GM23248 (cell line): ENCODE results near the gene CHST11.

ENCODE experiments used
- EZH2 ChIP-seq: fragments of 200-600 bp; sonication (generic); IDR thresholded peaks from 2 replicates; pipeline ENCODE4 v1.6.1; 2018; ENCODE audit warnings: antibody characterized with exemption, mild to moderate bottlenecking; ENCODE audit not compliant: insufficient read depth, poor library complexity, severe bottlenecking
- EZH2phosphoT487 ChIP-seq: fragments of 200-600 bp; sonication (generic); IDR thresholded peaks from 2 replicates; pipeline ENCODE4 v1.6.1; 2018; ENCODE audit warnings: antibody characterized with exemption, moderate library complexity, mild to moderate bottlenecking, low read depth; ENCODE audit not compliant: insufficient read depth

DNA sequence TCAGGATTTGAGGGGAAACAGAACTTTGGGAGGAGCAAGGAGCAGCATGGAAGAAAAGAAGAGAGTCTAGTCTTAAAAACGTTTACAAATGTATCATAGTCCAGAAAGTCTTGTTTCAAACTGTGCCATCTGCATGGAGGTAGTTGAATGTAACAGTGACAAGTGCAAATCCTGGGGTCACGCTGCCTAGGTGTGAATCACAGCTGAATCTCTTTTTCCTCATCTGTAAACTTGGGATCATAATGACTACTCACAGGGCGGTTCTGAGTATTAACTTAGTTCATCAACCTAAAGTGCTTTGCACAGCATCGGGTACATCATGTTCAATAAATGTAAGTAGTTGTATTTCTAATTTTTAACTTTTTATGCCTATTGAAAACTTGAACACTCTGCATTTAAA is 208.5 kb downstream of the CHST11 start:
- no peak for TF ChIP-seq EZH2
- no peak for TF ChIP-seq EZH2phosphoT487
